ENCODE results near the gene NLRP3. TPM values are rescaled to one million over a fixed set of nuclear protein-coding genes. Genes with fewer than 3 reads are reported as not detected.

Gene NLRP3
- total and polyA plus RNA-seq, 4 donors = 0.28 to 1.9 (median 0.61) TPM

DNA sequence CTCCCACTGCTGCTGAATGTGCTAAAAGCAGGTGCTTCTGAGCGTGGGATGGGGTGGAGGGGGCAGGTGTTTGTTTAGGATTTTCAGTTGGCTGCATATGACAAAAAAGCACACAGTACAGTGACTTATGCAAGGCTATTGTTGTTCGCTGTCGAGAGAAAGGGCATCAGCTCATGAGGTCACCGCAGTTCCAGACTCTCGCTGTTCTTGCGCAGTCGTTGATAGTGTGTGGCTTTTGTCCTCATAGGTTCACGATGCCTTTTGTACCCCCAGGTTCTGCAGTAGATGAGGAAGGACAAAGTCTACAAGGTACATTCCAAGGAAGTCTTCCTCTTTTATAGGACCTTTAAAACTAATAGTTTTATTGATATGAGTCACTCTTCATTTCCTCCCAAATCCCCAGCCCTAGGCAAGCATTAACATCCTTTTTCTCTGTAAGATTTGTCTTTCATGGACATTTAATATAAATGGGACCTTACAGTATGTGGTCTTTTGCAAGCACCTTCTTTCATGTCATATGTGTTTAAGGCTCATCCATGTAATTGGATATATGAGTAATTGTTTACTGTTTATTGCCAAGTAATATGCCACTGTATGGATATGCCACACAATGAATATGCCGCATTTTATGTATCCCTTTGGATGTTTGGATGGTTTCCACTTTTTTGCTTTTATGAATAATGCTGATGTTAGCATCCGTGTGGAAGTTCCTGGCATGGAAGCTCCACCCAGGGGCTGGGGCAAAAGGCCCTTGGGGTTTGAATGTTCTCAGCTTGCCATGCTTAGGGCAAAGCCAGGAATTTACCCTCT lies 14.5 kb upstream of the NLRP3 start (continued):
- TF ChIP-seq FOXA2 (IDR thresholded peaks at IDR 0.05) (no peak), JUND (IDR thresholded peaks at IDR 0.05) (no peak), TAF1 (conservative IDR thresholded peaks at IDR 0.05) (no peak), YY1 (IDR thresholded peaks at IDR 0.05) (no peak), NR2F2 (IDR thresholded peaks at IDR 0.05) (no peak)
- TF ChIP-seq, protein P1, sequence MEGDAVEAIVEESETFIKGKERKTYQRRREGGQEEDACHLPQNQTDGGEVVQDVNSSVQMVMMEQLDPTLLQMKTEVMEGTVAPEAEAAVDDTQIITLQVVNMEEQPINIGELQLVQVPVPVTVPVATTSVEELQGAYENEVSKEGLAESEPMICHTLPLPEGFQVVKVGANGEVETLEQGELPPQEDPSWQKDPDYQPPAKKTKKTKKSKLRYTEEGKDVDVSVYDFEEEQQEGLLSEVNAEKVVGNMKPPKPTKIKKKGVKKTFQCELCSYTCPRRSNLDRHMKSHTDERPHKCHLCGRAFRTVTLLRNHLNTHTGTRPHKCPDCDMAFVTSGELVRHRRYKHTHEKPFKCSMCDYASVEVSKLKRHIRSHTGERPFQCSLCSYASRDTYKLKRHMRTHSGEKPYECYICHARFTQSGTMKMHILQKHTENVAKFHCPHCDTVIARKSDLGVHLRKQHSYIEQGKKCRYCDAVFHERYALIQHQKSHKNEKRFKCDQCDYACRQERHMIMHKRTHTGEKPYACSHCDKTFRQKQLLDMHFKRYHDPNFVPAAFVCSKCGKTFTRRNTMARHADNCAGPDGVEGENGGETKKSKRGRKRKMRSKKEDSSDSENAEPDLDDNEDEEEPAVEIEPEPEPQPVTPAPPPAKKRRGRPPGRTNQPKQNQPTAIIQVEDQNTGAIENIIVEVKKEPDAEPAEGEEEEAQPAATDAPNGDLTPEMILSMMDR (IDR thresholded peaks at IDR 0.05; ENCODE audit: low read depth, low read length, missing input control) = no peak
- TF ChIP-seq, protein P2, sequence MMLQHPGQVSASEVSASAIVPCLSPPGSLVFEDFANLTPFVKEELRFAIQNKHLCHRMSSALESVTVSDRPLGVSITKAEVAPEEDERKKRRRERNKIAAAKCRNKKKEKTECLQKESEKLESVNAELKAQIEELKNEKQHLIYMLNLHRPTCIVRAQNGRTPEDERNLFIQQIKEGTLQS (IDR thresholded peaks at IDR 0.05) = no peak
- TF ChIP-seq, protein P3, sequence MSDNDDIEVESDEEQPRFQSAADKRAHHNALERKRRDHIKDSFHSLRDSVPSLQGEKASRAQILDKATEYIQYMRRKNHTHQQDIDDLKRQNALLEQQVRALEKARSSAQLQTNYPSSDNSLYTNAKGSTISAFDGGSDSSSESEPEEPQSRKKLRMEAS (IDR thresholded peaks at IDR 0.05) = no peak

- H3K36me3 ChIP-seq (ENCODE audit: control insufficient read depth in 4 of 4, insufficient read depth in 3 of 4, low read depth in 1 of 4, low read length in 3 of 4) = no peaks in the 10 kb centered on the region
- peaks cover 0 to 2% (median 0%) of the 10 kb centered on the region in 4 donors for H3K27me3 ChIP-seq (ENCODE audit: control insufficient read depth in 4 of 4, insufficient read depth in 4 of 4, low read length in 3 of 4)
- TF ChIP-seq, protein P1 (IDR thresholded peaks at IDR 0.05; ENCODE audit: low read depth, low read length, missing input control) = no peak
- TF ChIP-seq ZBTB33 (IDR thresholded peaks at IDR 0.05) (no peak), EGR1 (IDR thresholded peaks at IDR 0.05; ENCODE audit: low read depth in 2 of 2) (no peak), RXRA (IDR thresholded peaks at IDR 0.05) (no peak), YY1 (IDR thresholded peaks at IDR 0.05) (no peak), GABPA (IDR thresholded peaks at IDR 0.05 in 1 of 2, conservative IDR thresholded peaks at IDR 0.05 in 1 of 2) (no peak), SP1 (IDR thresholded peaks at IDR 0.05) (no peak), NR2F2 (IDR thresholded peaks at IDR 0.05) (no peak), HNF4A (conservative IDR thresholded peaks at IDR 0.05) (no peak), FOXA2 (IDR thresholded peaks at IDR 0.05) (no peak), HNF4G (IDR thresholded peaks at IDR 0.05) (no peak), FOXA1 (IDR thresholded peaks at IDR 0.05) (no peak), RAD21 (IDR thresholded peaks at IDR 0.05) (no peak)
- TF ChIP-seq, protein P3 (IDR thresholded peaks at IDR 0.05) = no peak
- TF ChIP-seq, protein P2 (IDR thresholded peaks at IDR 0.05) = no peak
- H3K4me1 ChIP-seq (ENCODE audit: control insufficient read depth in 4 of 4, insufficient read depth in 4 of 4, low read length in 3 of 4) = no peaks in the 10 kb centered on the region
- no peaks in the 10 kb centered on the region for H3K9me3 ChIP-seq (ENCODE audit: control insufficient read depth in 4 of 4, low read length in 3 of 4)
- 74% methylated on average over 7 of the region's 7 CpGs for WGBS
- DNase-seq (ENCODE audit: low spot score) = no peak
- H3K4me3 ChIP-seq (ENCODE audit: low read depth in 1 of 3, low read length in 3 of 3) = no peak overlapping the region
- no peak overlapping the region for H3K27ac ChIP-seq (ENCODE audit: low read depth in 1 of 2, low read length in 2 of 2)
- no peak overlapping the region for H3K9ac ChIP-seq (ENCODE audit: low read depth in 1 of 2, low read length in 2 of 2)
Measured at GRCh38 chr1:247402120-247402675, 13.8 kb upstream of the NLRP3 start.
